Smooth muscle cell (in vitro differentiated cells): Measurements from ENCODE around the gene SYNJ2. TPM values are rescaled to one million over a fixed set of nuclear protein-coding genes. Genes with fewer than 3 reads are reported as not detected.

ENCODE experiments used
- DNase-seq: peaks from one replicate; lab custom pipeline; 2025; ENCODE audit not compliant: unreplicated experiment; lab: John Stamatoyannopoulos, UW
- H2AFZ ChIP-seq: fragments of 200-600 bp; sonication (generic); 2 replicates; pipeline ENCODE4 v1.6.0; 2016; ENCODE audit warnings: antibody characterized with exemption, low read depth, mild to moderate bottlenecking
- H3F3A ChIP-seq: fragments of 200-600 bp; sonication (generic); 2 replicates; pipeline ENCODE4 v1.6.0; 2017; ENCODE audit warnings: antibody characterized with exemption, low read depth
- H3K27ac ChIP-seq: fragments of 200-600 bp; sonication (generic); 2 replicates; pipeline ENCODE4 v1.5.1; 2016; ENCODE audit warnings: low read depth, mild to moderate bottlenecking
- H3K27me3 ChIP-seq: fragments of 200-600 bp; sonication (generic); 2 replicates; pipeline ENCODE4 v1.6.1; 2016; ENCODE audit warnings: low read depth, mild to moderate bottlenecking
- H3K36me3 ChIP-seq: fragments of 200-600 bp; sonication (generic); 2 replicates; pipeline ENCODE4 v1.5.1; 2016; ENCODE audit warnings: low read depth
- H3K4me1 ChIP-seq: fragments of 200-600 bp; sonication (generic); 2 replicates; pipeline ENCODE4 v1.5.1; 2016; ENCODE audit warnings: low read depth
- H3K4me2 ChIP-seq: fragments of 200-600 bp; sonication (generic); 2 replicates; pipeline ENCODE4 v1.6.0; 2016; ENCODE audit warnings: mild to moderate bottlenecking
- H3K4me3 ChIP-seq: fragments of 200-600 bp; sonication (generic); 2 replicates; pipeline ENCODE4 v1.5.1; 2016; ENCODE audit warnings: mild to moderate bottlenecking
- H3K79me2 ChIP-seq: fragments of 200-600 bp; sonication (generic); 2 replicates; pipeline ENCODE4 v1.6.0; 2016; ENCODE audit warnings: low read depth, mild to moderate bottlenecking
- H3K9ac ChIP-seq: fragments of 200-600 bp; sonication (generic); 2 replicates; pipeline ENCODE4 v1.6.0; 2016; ENCODE audit warnings: low read depth
- H3K9me3 ChIP-seq: fragments of 200-600 bp; sonication (generic); replicated peaks from 2 replicates; pipeline ENCODE4 v1.5.1; 2016; ENCODE audit warnings: low read depth
- H4K20me1 ChIP-seq: fragments of 200-600 bp; sonication (generic); 2 replicates; pipeline ENCODE4 v1.6.0; 2016; ENCODE audit warnings: low read depth
- CTCF ChIP-seq: fragments of 200-600 bp; sonication (generic); IDR thresholded peaks from 2 replicates; pipeline ENCODE4 v1.5.1; 2017; ENCODE audit warnings: borderline replicate concordance, mild to moderate bottlenecking, antibody characterized with exemption; ENCODE audit not compliant: insufficient read depth, poor library complexity, severe bottlenecking
- WGBS: methylation state at CpG from one replicate; pipeline ENCODE4 v1.1.7; 2016; ENCODE audit warnings: low lambda C conversion rate; 5-methylcytosine and 5-hydroxymethylcytosine counted together
- polyA plus RNA-seq: library from polyadenylated mRNA; unstranded; fragments of >200 nt; fragmentation: Nextera tagmentation; extraction: Ambion mirVana; gene quantifications from 2 replicates; pipeline ENCODE4 v1.2.1, GENCODE V29; 2016
- small RNA-seq: library from RNA; depleted of rRNA; stranded (forward); fragments of <200 nt; gene quantifications from one replicate; pipeline ENCODE3, GENCODE V24; 2014
- total RNA-seq: library from RNA; depleted of rRNA; stranded (reverse); fragments of >200 nt; gene quantifications from 2 replicates; pipeline ENCODE4 v1.2.3, GENCODE V29; 2014

SYNJ2 gene
- total and polyA plus RNA-seq, 2 experiments from 2014 or later, result 6.0 to 6.1 TPM

GRCh38 chr6:158125271-158125670, 143.6 kb downstream of the SYNJ2 start:
- no peak for DNase-seq
- H4K20me1 ChIP-seq, result no peaks in the 10 kb centered on the region
- no peak overlapping the region for H3K9ac ChIP-seq
- H3K27ac ChIP-seq, result no peak overlapping the region
- no peaks in the 10 kb centered on the region for H3K27me3 ChIP-seq
- H3K9me3 ChIP-seq, result no peaks in the 10 kb centered on the region
- H3K4me2 ChIP-seq, result no peak overlapping the region
- no peak for TF ChIP-seq CTCF
- peaks cover 3% of the 10 kb centered on the region for H3K4me1 ChIP-seq
- 98% methylated on average over 2 of the region's 2 CpGs for WGBS
- no peaks in the 10 kb centered on the region for H3F3A ChIP-seq
- no peaks in the 10 kb centered on the region for H3K79me2 ChIP-seq
- H2AFZ ChIP-seq, result no peak overlapping the region
- no peaks in the 10 kb centered on the region for H3K36me3 ChIP-seq
- no peak overlapping the region for H3K4me3 ChIP-seq

- H4K20me1 ChIP-seq, result no peaks in the 10 kb centered on the region
- H2AFZ ChIP-seq, result no peak overlapping the region
- no peak for DNase-seq
- no peaks in the 10 kb centered on the region for H3K36me3 ChIP-seq
- no peak overlapping the region for H3K27ac ChIP-seq
- no peaks in the 10 kb centered on the region for H3K4me1 ChIP-seq
- H3K79me2 ChIP-seq, result no peaks in the 10 kb centered on the region
- no peaks in the 10 kb centered on the region for H3F3A ChIP-seq
- no peaks in the 10 kb centered on the region for H3K9me3 ChIP-seq
- TF ChIP-seq CTCF, result peak; percentile 38
- H3K4me3 ChIP-seq, result no peak overlapping the region
- no peak overlapping the region for H3K4me2 ChIP-seq
- H3K9ac ChIP-seq, result no peak overlapping the region
- H3K27me3 ChIP-seq, result no peaks in the 10 kb centered on the region
- 79% methylated on average over 1 of the region's 1 CpG for WGBS
These were observed 150.3 kb downstream of the SYNJ2 start for GRCh38 chr6:158131926-158132325.

- no peaks in the 10 kb centered on the region for H3K79me2 ChIP-seq
- no peak overlapping the region for H3K27ac ChIP-seq
- H3K9me3 ChIP-seq, result no peaks in the 10 kb centered on the region
- no peaks in the 10 kb centered on the region for H3F3A ChIP-seq
- no peaks in the 10 kb centered on the region for H3K36me3 ChIP-seq
- no peak for DNase-seq
- no peak overlapping the region for H3K9ac ChIP-seq
- H2AFZ ChIP-seq, result no peak overlapping the region
- H3K4me3 ChIP-seq, result no peak overlapping the region
- no peaks in the 10 kb centered on the region for H4K20me1 ChIP-seq
- H3K4me2 ChIP-seq, result no peak overlapping the region
- TF ChIP-seq CTCF, result no peak
- H3K4me1 ChIP-seq, result no peaks in the 10 kb centered on the region
- no peaks in the 10 kb centered on the region for H3K27me3 ChIP-seq
These were observed 161.1 kb downstream of the SYNJ2 start for GRCh38 chr6:158142789-158143188.

- 27% methylated on average over 1 of the region's 1 CpG for WGBS
- Histone ChIP-seq H3K27me3 (no peaks in the 10 kb centered on the region), H4K20me1 (no peaks in the 10 kb centered on the region), H3K9me3 (no peaks in the 10 kb centered on the region), H3F3A (no peaks in the 10 kb centered on the region), H3K79me2 (no peaks in the 10 kb centered on the region), H3K9ac (no peak overlapping the region), H2AFZ (no peak overlapping the region), H3K36me3 (no peaks in the 10 kb centered on the region), H3K4me3 (no peak overlapping the region), H3K4me1 (no peaks in the 10 kb centered on the region), H3K4me2 (no peak overlapping the region), H3K27ac (no peak overlapping the region)
- DNase-seq, result no peak
- no peak for TF ChIP-seq CTCF
These were observed 162.0 kb downstream of the SYNJ2 start for GRCh38 chr6:158143700-158144099.

Small RNAs within 50 kb of the gene (small RNA-seq; reads per million reads assigned to genes)
- gene RNU6-786P, result not detected

Other genes with a start within 250 kb of the SYNJ2 start
- 29.0 and 34.8 TPM in 2 replicates for gene SNX9, start 158.6 kb upstream of the SYNJ2 start, total RNA-seq
- gene SNX9, start 158.6 kb upstream of the SYNJ2 start, polyA plus RNA-seq, result 27.6 and 28.9 TPM in 2 replicates
- 5.6 and 7.2 TPM in 2 replicates for gene SERAC1, start 186.4 kb downstream of the SYNJ2 start, total RNA-seq
- 2.6 and 4.4 TPM in 2 replicates for gene SERAC1, start 186.4 kb downstream of the SYNJ2 start, polyA plus RNA-seq
- 7.1 and 12.1 TPM in 2 replicates for gene GTF2H5, start 186.5 kb downstream of the SYNJ2 start, total RNA-seq
- gene GTF2H5, start 186.5 kb downstream of the SYNJ2 start, polyA plus RNA-seq, result 29.1 and 36.3 TPM in 2 replicates